GM12892 (cell line): ENCODE measurements around the gene AEBP1.

ENCODE experiments used
- POLR2A ChIP-seq: IDR thresholded peaks from 2 replicates; pipeline ENCODE4 v1.6.1; 2011; ENCODE audit warnings: low read depth, low read length, control low read depth
- POLR2AphosphoS5 ChIP-seq: IDR thresholded peaks from 2 replicates; pipeline ENCODE4 v1.6.1; 2011; ENCODE audit warnings: low read depth, low read length, control low read depth

DNA sequence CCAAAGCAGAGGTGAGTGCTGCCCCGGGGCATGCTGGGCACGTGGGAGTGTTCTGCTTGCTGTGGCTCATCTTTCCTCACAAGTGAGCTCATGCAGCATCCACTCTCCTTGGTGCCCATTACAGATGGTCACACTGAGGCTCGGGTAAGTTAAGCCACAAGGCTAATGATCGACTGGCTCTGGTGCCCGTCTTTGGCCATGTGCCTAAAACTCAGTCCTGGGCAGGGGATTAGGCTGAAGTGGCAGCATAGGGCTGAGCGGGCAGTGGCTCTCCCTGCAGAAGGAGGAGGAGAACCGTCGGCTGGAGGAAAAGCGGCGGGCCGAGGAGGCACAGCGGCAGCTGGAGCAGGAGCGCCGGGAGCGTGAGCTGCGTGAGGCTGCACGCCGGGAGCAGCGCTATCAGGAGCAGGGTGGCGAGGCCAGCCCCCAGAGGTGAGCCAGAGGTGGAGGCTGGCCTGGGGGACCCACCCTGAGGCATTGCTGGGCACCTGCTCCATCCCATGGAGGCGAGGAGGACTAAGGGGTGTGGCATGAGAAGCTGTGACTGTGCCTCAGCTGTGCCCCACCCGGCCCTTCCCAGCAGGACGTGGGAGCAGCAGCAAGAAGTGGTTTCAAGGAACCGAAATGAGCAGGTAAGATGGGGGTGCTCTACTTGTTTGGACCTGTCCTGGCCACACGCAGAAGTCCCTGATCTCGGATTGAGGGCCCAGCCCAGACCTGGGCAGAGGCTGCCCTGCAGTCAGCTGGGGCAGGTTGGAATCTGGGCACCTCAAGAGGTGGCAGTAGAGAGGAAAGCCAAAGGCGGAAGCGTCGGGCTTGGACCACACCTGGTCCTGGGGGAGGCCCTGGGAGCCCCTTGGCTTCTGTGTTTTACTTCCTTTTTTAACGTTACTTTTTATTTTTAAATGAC lies 46.0 kb upstream of the AEBP1 start:
- TF ChIP-seq POLR2AphosphoS5 = no peak
- TF ChIP-seq POLR2A = no peak
